Measurements from ENCODE around the gene HDAC4. TPM values are rescaled to one million over a fixed set of nuclear protein-coding genes. Genes with fewer than 3 reads are reported as not detected.

The HDAC4 gene
- total RNA-seq, 1 donor = 20.3 TPM

- no peak overlapping the region for H3K4me3 ChIP-seq (ENCODE audit: low read depth, low read length)
- no peak for DNase-seq (ENCODE audit: low read depth)
- TF ChIP-seq CTCF (IDR thresholded peaks at IDR 0.05; ENCODE audit: insufficient read depth, low read depth, low read length) = no peak
These were observed 134.4 kb downstream of the HDAC4 start for GRCh38 chr2:239266434-239266766.

- DNase-seq (ENCODE audit: low read depth) = no peak
- H3K4me3 ChIP-seq (ENCODE audit: low read depth, low read length) = no peak overlapping the region
- TF ChIP-seq CTCF (IDR thresholded peaks at IDR 0.05; ENCODE audit: insufficient read depth, low read depth, low read length) = no peak
These were observed 135.0 kb downstream of the HDAC4 start for GRCh38 chr2:239265681-239266433.

GRCh38 chr2:239264838-239265651, 135.8 kb downstream of the HDAC4 start:
- TF ChIP-seq CTCF (IDR thresholded peaks at IDR 0.05; ENCODE audit: insufficient read depth, low read depth, low read length) = no peak
- peak; percentile 91 for DNase-seq (ENCODE audit: low read depth)

GRCh38 chr2:239264492-239264837, 136.4 kb downstream of the HDAC4 start:
- no peak overlapping the region for H3K4me3 ChIP-seq (ENCODE audit: low read depth, low read length)
- peak; percentile 79 for DNase-seq (ENCODE audit: low read depth)
- no peak for TF ChIP-seq CTCF (IDR thresholded peaks at IDR 0.05; ENCODE audit: insufficient read depth, low read depth, low read length)

More at GRCh38 chr2:239264838-239265651, 135.8 kb downstream of the HDAC4 start:
- H3K4me3 ChIP-seq (ENCODE audit: low read depth, low read length) = no peak overlapping the region

GRCh38 chr2:239263669-239264491, 136.9 kb downstream of the HDAC4 start:
- H3K4me3 ChIP-seq (ENCODE audit: low read depth, low read length) = no peak overlapping the region
- TF ChIP-seq CTCF (IDR thresholded peaks at IDR 0.05; ENCODE audit: insufficient read depth, low read depth, low read length) = no peak
- DNase-seq (ENCODE audit: low read depth) = peak; percentile 31

- no peak overlapping the region for H3K4me3 ChIP-seq (ENCODE audit: low read depth, low read length)
- no peak for DNase-seq (ENCODE audit: low read depth)
- TF ChIP-seq CTCF (IDR thresholded peaks at IDR 0.05; ENCODE audit: insufficient read depth, low read depth, low read length) = no peak
These were observed 137.6 kb downstream of the HDAC4 start for GRCh38 chr2:239263231-239263630.

Measured in fibroblast of villous mesenchyme (primary cell).